GM19438 (cell line): ENCODE data around the gene PPP2R2D.
"Not testable (repeated sequence)": the region's sequence is repeated elsewhere in the genome, so short reads cannot be mapped to it uniquely, and the experiment has no call there.

Source experiments
- ATAC-seq: cut with Tn5 transposase; IDR thresholded peaks from one replicate; pipeline ENCODE4 v1.9.1; 2021; ENCODE audit warnings: low read depth; ENCODE audit not compliant: unreplicated experiment

Gene PPP2R2D

GRCh38 chr10:131944976-131945695, 44.3 kb downstream of the PPP2R2D start:
- ATAC-seq: no peak

GRCh38 chr10:131946321-131946751, 45.5 kb downstream of the PPP2R2D start:
- no peak for ATAC-seq

GRCh38 chr10:131946880-131947279, 46.1 kb downstream of the PPP2R2D start:
- ATAC-seq: no peak

- no peak for ATAC-seq
Observed at GRCh38 chr10:131947631-131948347, 47.0 kb downstream of the PPP2R2D start.

- no peak for ATAC-seq
Observed at GRCh38 chr10:131948501-131948900, 47.7 kb downstream of the PPP2R2D start.

GRCh38 chr10:131949041-131949862, 48.4 kb downstream of the PPP2R2D start:
- ATAC-seq: no peak

GRCh38 chr10:131949908-131950307, 49.1 kb downstream of the PPP2R2D start:
- ATAC-seq: not testable (repeated sequence)

GRCh38 chr10:131954356-131954965, 53.7 kb downstream of the PPP2R2D start:
- no peak for ATAC-seq

- ATAC-seq: no peak
Observed at GRCh38 chr10:131955591-131956340, 55.0 kb downstream of the PPP2R2D start.

- no peak for ATAC-seq
Observed at GRCh38 chr10:131959841-131960240, 59.0 kb downstream of the PPP2R2D start.

- ATAC-seq: no peak
Observed at GRCh38 chr10:131960631-131961046, 59.8 kb downstream of the PPP2R2D start.

GRCh38 chr10:131961047-131961776, 60.4 kb downstream of the PPP2R2D start:
- no peak for ATAC-seq

- no peak for ATAC-seq
Observed at GRCh38 chr10:131961777-131962662, 61.2 kb downstream of the PPP2R2D start.

GRCh38 chr10:131963350-131963749, 62.5 kb downstream of the PPP2R2D start:
- no peak for ATAC-seq

- ATAC-seq: no peak
Observed at GRCh38 chr10:131963811-131964210, 63.0 kb downstream of the PPP2R2D start.

GRCh38 chr10:131964298-131964697, 63.5 kb downstream of the PPP2R2D start:
- no peak for ATAC-seq

GRCh38 chr10:131968949-131969348, 68.1 kb downstream of the PPP2R2D start:
- ATAC-seq: no peak

- no peak for ATAC-seq
Observed at GRCh38 chr10:131970946-131971345, 70.1 kb downstream of the PPP2R2D start.
